HepG2 (cell line): ENCODE measurements around the gene WDCP. TPM values are rescaled to one million over a fixed set of nuclear protein-coding genes. Genes with fewer than 3 reads are reported as not detected.
A peak's percentile ranks its signal among the peaks of the same experiment; 100 is the strongest.

Experiments
- ATAC-seq: fragments of 200-7000 bp; cut with Tn5 transposase; 3 replicates; pipeline ENCODE4 v1.9.1; 2020; ENCODE audit warnings: mild to moderate bottlenecking, moderate library complexity
- BruUV-seq: library from RNA; stranded (reverse); fragments of 400-500 nt; replicated peaks from 2 replicates; lab custom pipeline; 2021; lab: Mats Ljungman, UMichigan
- CTCF ChIA-PET: fragments of 300-600 bp; formaldehyde crosslinking; extraction: SDS; loops from one replicate; lab custom pipeline; 2021; ENCODE audit warnings: low total read pairs, inconsistent platforms, low intra/inter-chr PET ratio; lab: Yijun Ruan, JAX
- POLR2A ChIA-PET: fragments of 350-600 bp; sonication (Branson Sonifier 250); formaldehyde crosslinking; loops from one replicate; lab custom pipeline; 2020; ENCODE audit warnings: antibody characterized with exemption, inconsistent platforms; lab: Yijun Ruan, JAX
- DNase-seq: peaks from one replicate; pipeline ENCODE4 v3.0.0-alpha.2; 2015; ENCODE audit warnings: low spot score
- FAIRE-seq: peaks from 3 replicates; lab custom pipeline; 2011; peaks lifted over from hg19 to GRCh38; lab: Jason Lieb, UNC
- H2AFZ ChIP-seq: one replicate; pipeline ENCODE4 v1.6.1; 2011; ENCODE audit warnings: low read length, inconsistent platforms
- H3K27ac ChIP-seq: fragments of 300-600 bp; 3 replicates; pipeline ENCODE4 v1.8.0; 2011; ENCODE audit warnings: mixed run types, mild to moderate bottlenecking, mixed read lengths, low read length, inconsistent platforms; ENCODE audit not compliant: insufficient read depth; ENCODE audit errors: extremely low read length
- H3K27me3 ChIP-seq, 2 experiments: fragments of 200-600 bp in 1 of 2; 2 replicates in 1 of 2; 3 replicates in 1 of 2; pipeline versions ENCODE4 v1.6.0 to v1.8.0; 2011; ENCODE audit warnings: low read length in 2 of 2, mild to moderate bottlenecking in 2 of 2, moderate library complexity in 2 of 2, inconsistent platforms in 1 of 2; ENCODE audit not compliant: insufficient read depth in 2 of 2, control insufficient read depth in 1 of 2
- H3K36me3 ChIP-seq, 2 experiments: fragments of 200-600 bp in 1 of 2; replicated peaks in 1 of 2; 2 replicates in 1 of 2; 3 replicates in 1 of 2; pipeline versions ENCODE4 v1.5.1 to v1.8.0; 2011; ENCODE audit warnings: low read length in 2 of 2, inconsistent platforms in 1 of 2; ENCODE audit not compliant: insufficient read depth in 2 of 2, control insufficient read depth in 1 of 2
- H3K4me1 ChIP-seq: 2 replicates; pipeline ENCODE4 v1.5.1; 2012; ENCODE audit warnings: low read length, inconsistent platforms; ENCODE audit not compliant: insufficient read depth
- H3K4me2 ChIP-seq: 2 replicates; pipeline ENCODE4 v1.6.0; 2011; ENCODE audit warnings: low read depth, low read length, inconsistent platforms
- H3K4me3 ChIP-seq, 3 experiments: fragments of 200-600 bp in 1 of 3; sonication (generic), shearing (Covaris generic) in 1 of 3; replicated peaks in 1 of 3; 2 replicates each; pipeline ENCODE4 v1.5.1; 2011 to 2016; ENCODE audit warnings: low read length in 3 of 3, inconsistent platforms in 2 of 3, low read depth in 2 of 3, mild to moderate bottlenecking in 2 of 3, control low read depth in 1 of 3, mixed read lengths in 1 of 3; ENCODE audit not compliant: insufficient read depth in 1 of 3
- H3K79me2 ChIP-seq: one replicate; pipeline ENCODE4 v1.6.1; 2011; ENCODE audit warnings: low read length, inconsistent platforms; ENCODE audit not compliant: insufficient read depth
- H3K9ac ChIP-seq: 2 replicates; pipeline ENCODE4 v1.6.0; 2011; ENCODE audit warnings: mild to moderate bottlenecking, low read depth, low read length, inconsistent platforms; ENCODE audit not compliant: insufficient read depth
- H3K9me3 ChIP-seq: 2 replicates; pipeline ENCODE4 v1.5.1; 2012; ENCODE audit warnings: mild to moderate bottlenecking, low read length
- H4K20me1 ChIP-seq: 2 replicates; pipeline ENCODE4 v1.6.0; 2011; ENCODE audit warnings: inconsistent platforms, mild to moderate bottlenecking, low read length, moderate library complexity; ENCODE audit not compliant: insufficient read depth
- MAFK ChIP-seq, 2 experiments: IDR thresholded peaks in 1 of 2; conservative IDR thresholded peaks in 1 of 2; 2 replicates each; pipeline ENCODE4 v1.6.1; 2011; ENCODE audit warnings: improper control_type of control experiment in 2 of 2, low read length in 2 of 2
- MAX ChIP-seq: IDR thresholded peaks from 2 replicates; pipeline ENCODE4 v1.6.1; 2012; ENCODE audit warnings: inconsistent platforms
- SIN3B ChIP-seq: fragments of 150-350 bp; IDR thresholded peaks from 2 replicates; pipeline ENCODE4 v1.6.1; 2014; ENCODE audit warnings: low read length
- ZNF318 ChIP-seq: sonication (generic); formaldehyde crosslinking; IDR thresholded peaks from 2 replicates; pipeline ENCODE4 v1.4.0; 2020; ENCODE audit warnings: mild to moderate bottlenecking, missing genetic modification reagents
- ZNF563 ChIP-seq: sonication (generic); formaldehyde crosslinking; IDR thresholded peaks from 2 replicates; pipeline ENCODE4 v1.8.0; 2022; ENCODE audit warnings: mild to moderate bottlenecking, moderate library complexity, missing genetic modification reagents
- WGBS: methylation state at CpG from one replicate; pipeline ENCODE4 v1.1.6; 2017; ENCODE audit warnings: low lambda C conversion rate; 5-methylcytosine and 5-hydroxymethylcytosine counted together
- in situ Hi-C: cut with HindIII; loops from 2 replicates; pipeline ENCODE4 v1.10.0; 2017; ENCODE audit warnings: low pct_unique_long_range_greater_than_20kb; ENCODE audit not compliant: extremely low pct_ligation_motif_present
- intact Hi-C: fragments of 100-400 bp; cut with micrococcal nuclease; formaldehyde crosslinking; loops from one replicate; pipeline ENCODE4 v1.10.0; 2022; ENCODE audit not compliant: unreplicated experiment
- polyA plus RNA-seq, 8 experiments: library from polyadenylated mRNA; depleted of rRNA in 3 of 8; stranded (reverse) in 7 of 8; unstranded in 1 of 8; fragments of >200 nt; fragmentation: Illumina TruSeq in 4 of 8; extraction: Trizol in 4 of 8; gene quantifications; 2 replicates each; pipeline versions ENCODE4 v1.2.1 to v1.2.3, GENCODE V29; 2011 to 2016; ENCODE audit warnings: low read depth in 4 of 8, missing spikeins in 1 of 8, mixed read lengths in 1 of 8; ENCODE audit not compliant: insufficient read depth in 1 of 8
- total RNA-seq, 5 experiments: library from RNA; depleted of rRNA; stranded (reverse); fragments of >200 nt; fragmentation: Illumina TruSeq; extraction: Trizol; gene quantifications; 2 replicates each; pipeline ENCODE4 v1.2.3, GENCODE V29; 2016; ENCODE audit warnings: low read depth in 1 of 5
- TF ChIP-seq, protein P1 (sequence below): sonication (generic); formaldehyde crosslinking; IDR thresholded peaks from 2 replicates; pipeline ENCODE4 v1.8.1; 2023; ENCODE audit warnings: mild to moderate bottlenecking, missing genetic modification reagents, borderline replicate concordance
- TF ChIP-seq, protein P2 (sequence below): sonication (generic); formaldehyde crosslinking; IDR thresholded peaks from 2 replicates; pipeline ENCODE4 v1.8.0; 2022; ENCODE audit warnings: mild to moderate bottlenecking, missing genetic modification reagents, moderate library complexity

The WDCP gene
- total and polyA plus RNA-seq, 2 of the 13 experiments (the other 11 are each of a cell fraction or from before 2014, with no cell fraction given), result 17.4 to 22.6 TPM

DNA sequence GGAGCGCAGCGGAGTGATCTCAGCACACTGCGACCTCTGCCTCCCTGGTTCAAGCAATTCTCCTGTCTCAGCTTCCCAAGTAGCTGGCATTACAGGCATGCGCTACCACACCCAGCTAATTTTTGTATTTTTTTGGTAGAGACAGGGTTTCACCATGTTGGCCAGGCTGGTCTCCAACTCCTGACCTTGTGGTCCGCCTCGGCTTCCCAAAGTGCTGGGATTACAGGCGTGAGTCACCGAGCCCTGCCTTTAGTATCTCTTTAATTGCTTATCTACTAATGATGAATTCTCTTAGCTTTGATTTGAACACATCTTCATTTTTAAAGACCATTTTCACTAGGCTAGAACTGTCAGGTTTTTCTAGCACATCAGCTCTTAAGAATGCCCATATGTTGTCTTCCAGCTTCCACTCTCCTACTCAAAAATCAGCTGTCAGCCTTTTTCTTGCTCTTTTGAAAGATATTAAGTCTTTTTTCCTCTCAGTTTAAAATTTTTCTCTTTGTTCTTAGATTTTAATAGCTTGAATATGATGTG is 53.4 kb downstream of the WDCP start:
- intact Hi-C loops, result no loop called here
- H3K9ac ChIP-seq, result no peak overlapping the region
- H3K4me2 ChIP-seq, result no peak overlapping the region
- DNase-seq, result no peak
- POLR2A ChIA-PET, result interaction anchor here (1.1 kb wide), 2 partner anchors 21 to 54 kb away, joined by 3 read pairs; no protein-coding TSS in a partner anchor
- H2AFZ ChIP-seq, result no peak overlapping the region
- no peaks in the 10 kb centered on the region for H3K9me3 ChIP-seq
- H3K4me1 ChIP-seq, result no peaks in the 10 kb centered on the region
- no peaks in the 10 kb centered on the region for H3K79me2 ChIP-seq
- no peak overlapping the region for H3K4me3 ChIP-seq
- BruUV-seq, result no TSS peak
- H3K36me3 ChIP-seq, result peaks cover 3 to 8% of the 10 kb centered on the region in 2 experiments; a peak in 4 of 5 replicates
- no peak for FAIRE-seq
- in situ Hi-C loops, result no loop called here
- H4K20me1 ChIP-seq, result no peaks in the 10 kb centered on the region
- no peak overlapping the region for H3K27ac ChIP-seq
- WGBS, result 98% methylated on average over 8 of the region's 8 CpGs
- TF ChIP-seq SIN3B (no peak), MAFK (conservative IDR thresholded peaks at IDR 0.05 in 1 of 2, IDR thresholded peaks at IDR 0.05 in 1 of 2; ENCODE audit: low read length in 2 of 2) (peak in 1 of 2 experiments; percentile 33; a peak in 1 of 4 replicates)
- no peak for ATAC-seq
- CTCF ChIA-PET, result no interaction called here
- H3K27me3 ChIP-seq, result no peaks in the 10 kb centered on the region

DNA sequence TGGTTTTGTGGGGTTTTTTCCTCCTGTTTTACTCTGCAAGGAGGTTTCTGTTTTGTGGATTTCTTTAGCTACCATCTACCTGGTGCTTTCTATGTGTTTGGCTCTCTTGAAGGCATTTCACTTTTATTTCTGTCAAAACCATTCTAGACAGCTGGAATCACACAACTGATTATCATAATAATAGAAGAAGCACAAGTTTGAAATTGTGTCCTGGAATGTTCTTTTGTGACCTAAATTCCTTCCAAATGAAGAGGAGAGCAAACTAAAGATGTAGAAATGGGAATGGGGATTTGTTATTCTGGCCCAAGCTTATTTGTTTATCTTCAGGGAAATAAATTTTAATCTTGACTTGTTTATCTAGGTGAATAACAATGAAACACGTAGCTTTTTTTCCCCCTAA is 54.3 kb downstream of the WDCP start:
- DNase-seq (no peak), FAIRE-seq (no peak), ATAC-seq (no peak)
- CTCF ChIA-PET, result no interaction called here
- Histone ChIP-seq H3K79me2 (no peaks in the 10 kb centered on the region), H3K4me2 (no peak overlapping the region), H3K27me3 (no peaks in the 10 kb centered on the region), H3K9me3 (no peaks in the 10 kb centered on the region), H3K4me3 (no peak overlapping the region), H3K9ac (no peak overlapping the region), H3K36me3 (peaks cover 2 to 3% of the 10 kb centered on the region in 2 experiments; a peak in 4 of 5 replicates), H3K4me1 (no peaks in the 10 kb centered on the region), H2AFZ (no peak overlapping the region), H3K27ac (no peak overlapping the region), H4K20me1 (no peaks in the 10 kb centered on the region)
- BruUV-seq, result TSS peak; percentile 10
- in situ Hi-C loops (no loop called here), intact Hi-C loops (no loop called here)
- 92% methylated on average over 1 of the region's 1 CpG for WGBS
- POLR2A ChIA-PET, result interaction anchor here (1.1 kb wide), 1 partner anchor 22 kb away, joined by 3 read pairs; no protein-coding TSS in a partner anchor
- TF ChIP-seq, protein P1, sequence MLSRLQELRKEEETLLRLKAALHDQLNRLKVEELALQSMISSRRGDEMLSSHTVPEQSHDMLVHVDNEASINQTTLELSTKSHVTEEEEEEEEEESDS (CRISPR knock-in tag), result no peak
- TF ChIP-seq, protein P2, sequence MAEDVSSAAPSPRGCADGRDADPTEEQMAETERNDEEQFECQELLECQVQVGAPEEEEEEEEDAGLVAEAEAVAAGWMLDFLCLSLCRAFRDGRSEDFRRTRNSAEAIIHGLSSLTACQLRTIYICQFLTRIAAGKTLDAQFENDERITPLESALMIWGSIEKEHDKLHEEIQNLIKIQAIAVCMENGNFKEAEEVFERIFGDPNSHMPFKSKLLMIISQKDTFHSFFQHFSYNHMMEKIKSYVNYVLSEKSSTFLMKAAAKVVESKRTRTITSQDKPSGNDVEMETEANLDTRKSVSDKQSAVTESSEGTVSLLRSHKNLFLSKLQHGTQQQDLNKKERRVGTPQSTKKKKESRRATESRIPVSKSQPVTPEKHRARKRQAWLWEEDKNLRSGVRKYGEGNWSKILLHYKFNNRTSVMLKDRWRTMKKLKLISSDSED (CRISPR knock-in tag), result no peak
- TF ChIP-seq MAX (no peak), ZNF563 (CRISPR knock-in tag) (no peak), ZNF318 (CRISPR knock-in tag) (no peak)
